ENCODE measurements around the gene LCT.

GRCh38 chr2:135845997-135846396 is 9.0 kb upstream of the LCT start:
- TF ChIP-seq, protein P1, sequence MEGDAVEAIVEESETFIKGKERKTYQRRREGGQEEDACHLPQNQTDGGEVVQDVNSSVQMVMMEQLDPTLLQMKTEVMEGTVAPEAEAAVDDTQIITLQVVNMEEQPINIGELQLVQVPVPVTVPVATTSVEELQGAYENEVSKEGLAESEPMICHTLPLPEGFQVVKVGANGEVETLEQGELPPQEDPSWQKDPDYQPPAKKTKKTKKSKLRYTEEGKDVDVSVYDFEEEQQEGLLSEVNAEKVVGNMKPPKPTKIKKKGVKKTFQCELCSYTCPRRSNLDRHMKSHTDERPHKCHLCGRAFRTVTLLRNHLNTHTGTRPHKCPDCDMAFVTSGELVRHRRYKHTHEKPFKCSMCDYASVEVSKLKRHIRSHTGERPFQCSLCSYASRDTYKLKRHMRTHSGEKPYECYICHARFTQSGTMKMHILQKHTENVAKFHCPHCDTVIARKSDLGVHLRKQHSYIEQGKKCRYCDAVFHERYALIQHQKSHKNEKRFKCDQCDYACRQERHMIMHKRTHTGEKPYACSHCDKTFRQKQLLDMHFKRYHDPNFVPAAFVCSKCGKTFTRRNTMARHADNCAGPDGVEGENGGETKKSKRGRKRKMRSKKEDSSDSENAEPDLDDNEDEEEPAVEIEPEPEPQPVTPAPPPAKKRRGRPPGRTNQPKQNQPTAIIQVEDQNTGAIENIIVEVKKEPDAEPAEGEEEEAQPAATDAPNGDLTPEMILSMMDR (IDR thresholded peaks at IDR 0.05; ENCODE audit: insufficient read depth, low read length, poor library complexity, severe bottlenecking) = no peak
- TF ChIP-seq EZH2phosphoT487 (conservative IDR thresholded peaks at IDR 0.05; ENCODE audit: low read length) = no peak

Measured in SU-DHL-6 (cell line).